GM12878 (cell line): ENCODE measurements around the gene GTPBP1.

ENCODE experiments used
- BHLHE40 ChIP-seq, 2 experiments: fragments of 450-650 bp in 1 of 2; IDR thresholded peaks; 2 replicates each; pipeline ENCODE4 v1.6.1; 2011 to 2017; ENCODE audit warnings: low read depth in 2 of 2, borderline replicate concordance in 1 of 2, improper control_type of control experiment in 1 of 2, low read length in 1 of 2, mild to moderate bottlenecking in 1 of 2
- CTCF ChIP-seq, 3 experiments: IDR thresholded peaks in 2 of 3; conservative IDR thresholded peaks in 1 of 3; 2 replicates each; pipeline ENCODE4 v1.5.1; 2011; ENCODE audit warnings: low read depth in 3 of 3, low read length in 3 of 3, mild to moderate bottlenecking in 3 of 3, control low read depth in 2 of 3, moderate library complexity in 2 of 3, inconsistent platforms in 1 of 3, mixed read lengths in 1 of 3; ENCODE audit not compliant: control insufficient read depth in 2 of 3, insufficient read depth in 1 of 3; ENCODE audit errors: extremely low read depth in 1 of 3
- ESRRA ChIP-seq: IDR thresholded peaks from 2 replicates; pipeline ENCODE4 v1.6.1; 2012; ENCODE audit warnings: mild to moderate bottlenecking, low read length, improper control_type of control experiment
- HDAC6 ChIP-seq: fragments of 200-600 bp; sonication (generic); IDR thresholded peaks from one replicate; pipeline ENCODE4 v1.8.0; 2017; ENCODE audit warnings: antibody characterized with exemption; ENCODE audit not compliant: unreplicated experiment
- RCOR1 ChIP-seq: conservative IDR thresholded peaks from 2 replicates; pipeline ENCODE4 v1.6.1; 2012; ENCODE audit warnings: low read depth, low read length, improper control_type of control experiment
- REST ChIP-seq: IDR thresholded peaks from 2 replicates; pipeline ENCODE4 v1.6.1; 2012; ENCODE audit warnings: mild to moderate bottlenecking, low read depth, low read length
- SMAD1 ChIP-seq: fragments of 450-650 bp; IDR thresholded peaks from 2 replicates; pipeline ENCODE4 v1.6.1; 2018; ENCODE audit warnings: mild to moderate bottlenecking, low read depth; ENCODE audit not compliant: partially characterized antibody
- TCF12 ChIP-seq: IDR thresholded peaks from 2 replicates; pipeline ENCODE4 v1.6.1; 2011; ENCODE audit warnings: low read depth, mild to moderate bottlenecking, low read length
- ZNF217 ChIP-seq: fragments of 450-650 bp; IDR thresholded peaks from 2 replicates; pipeline ENCODE4 v1.6.1; 2017; ENCODE audit warnings: antibody characterized with exemption, mild to moderate bottlenecking

GRCh38 chr22:38739300-38740055 is 33.7 kb downstream of the GTPBP1 start:
- TF ChIP-seq CTCF (IDR thresholded peaks at IDR 0.05 in 2 of 3, conservative IDR thresholded peaks at IDR 0.05 in 1 of 3; ENCODE audit: control insufficient read depth in 2 of 3, extremely low read depth in 1 of 3, insufficient read depth in 1 of 3, low read depth in 3 of 3, low read length in 3 of 3) (no peak), BHLHE40 (IDR thresholded peaks at IDR 0.05; ENCODE audit: borderline replicate concordance in 1 of 2, low read depth in 2 of 2, low read length in 1 of 2) (no peak), RCOR1 (no peak), HDAC6 (no peak), ESRRA (no peak), TCF12 (no peak), SMAD1 (no peak), REST (no peak), ZNF217 (no peak)
